ENCODE data around the gene TFAP2E.

TFAP2E gene

DNA sequence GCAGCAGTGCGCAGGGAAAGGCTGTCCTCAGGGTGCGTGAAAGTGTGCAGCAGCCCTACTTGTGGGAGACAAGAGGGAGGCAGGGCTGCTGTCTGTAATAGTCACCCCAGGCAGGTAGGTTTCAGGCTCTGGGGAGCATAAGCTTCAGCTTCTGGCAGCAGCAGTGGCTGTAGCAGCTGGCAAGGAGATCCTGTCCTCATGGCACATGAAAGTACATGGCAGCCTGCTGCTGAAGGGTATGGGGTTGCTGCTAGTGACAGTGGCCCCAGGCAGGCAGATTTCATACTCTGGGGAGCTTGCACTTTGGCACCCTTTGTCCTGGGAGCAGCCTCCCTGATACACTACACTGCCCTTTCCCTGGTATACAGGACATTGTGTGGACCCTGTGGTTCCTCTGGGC, 42.2 kb upstream of the TFAP2E start:
- ATAC-seq: no peak
- TF ChIP-seq TCF4 (CRISPR knock-in tag; IDR thresholded peaks at IDR 0.05; ENCODE audit: borderline replicate concordance) (no peak), ZC3H10 (CRISPR knock-in tag; IDR thresholded peaks at IDR 0.05) (no peak), SNAI2 (CRISPR knock-in tag; IDR thresholded peaks at IDR 0.05) (no peak), ARNTL (CRISPR knock-in tag; IDR thresholded peaks at IDR 0.05; ENCODE audit: borderline replicate concordance, low read depth) (no peak), ESRRG (CRISPR knock-in tag; IDR thresholded peaks at IDR 0.05) (no peak), ISL1 (CRISPR knock-in tag; IDR thresholded peaks at IDR 0.05) (no peak), PPARA (CRISPR knock-in tag; IDR thresholded peaks at IDR 0.05; ENCODE audit: borderline replicate concordance) (no peak), ZNF8 (CRISPR knock-in tag; IDR thresholded peaks at IDR 0.05) (no peak), ZFP3 (CRISPR knock-in tag; IDR thresholded peaks at IDR 0.05) (no peak), BACH2 (CRISPR knock-in tag; IDR thresholded peaks at IDR 0.05; ENCODE audit: borderline replicate concordance) (no peak), CSDC2 (CRISPR knock-in tag; IDR thresholded peaks at IDR 0.05) (no peak)
- TF ChIP-seq, protein P1, sequence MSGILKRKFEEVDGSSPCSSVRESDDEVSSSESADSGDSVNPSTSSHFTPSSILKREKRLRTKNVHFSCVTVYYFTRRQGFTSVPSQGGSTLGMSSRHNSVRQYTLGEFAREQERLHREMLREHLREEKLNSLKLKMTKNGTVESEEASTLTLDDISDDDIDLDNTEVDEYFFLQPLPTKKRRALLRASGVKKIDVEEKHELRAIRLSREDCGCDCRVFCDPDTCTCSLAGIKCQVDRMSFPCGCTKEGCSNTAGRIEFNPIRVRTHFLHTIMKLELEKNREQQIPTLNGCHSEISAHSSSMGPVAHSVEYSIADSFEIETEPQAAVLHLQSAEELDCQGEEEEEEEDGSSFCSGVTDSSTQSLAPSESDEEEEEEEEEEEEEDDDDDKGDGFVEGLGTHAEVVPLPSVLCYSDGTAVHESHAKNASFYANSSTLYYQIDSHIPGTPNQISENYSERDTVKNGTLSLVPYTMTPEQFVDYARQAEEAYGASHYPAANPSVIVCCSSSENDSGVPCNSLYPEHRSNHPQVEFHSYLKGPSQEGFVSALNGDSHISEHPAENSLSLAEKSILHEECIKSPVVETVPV (CRISPR knock-in tag; IDR thresholded peaks at IDR 0.05): no peak
- TF ChIP-seq, protein P2, sequence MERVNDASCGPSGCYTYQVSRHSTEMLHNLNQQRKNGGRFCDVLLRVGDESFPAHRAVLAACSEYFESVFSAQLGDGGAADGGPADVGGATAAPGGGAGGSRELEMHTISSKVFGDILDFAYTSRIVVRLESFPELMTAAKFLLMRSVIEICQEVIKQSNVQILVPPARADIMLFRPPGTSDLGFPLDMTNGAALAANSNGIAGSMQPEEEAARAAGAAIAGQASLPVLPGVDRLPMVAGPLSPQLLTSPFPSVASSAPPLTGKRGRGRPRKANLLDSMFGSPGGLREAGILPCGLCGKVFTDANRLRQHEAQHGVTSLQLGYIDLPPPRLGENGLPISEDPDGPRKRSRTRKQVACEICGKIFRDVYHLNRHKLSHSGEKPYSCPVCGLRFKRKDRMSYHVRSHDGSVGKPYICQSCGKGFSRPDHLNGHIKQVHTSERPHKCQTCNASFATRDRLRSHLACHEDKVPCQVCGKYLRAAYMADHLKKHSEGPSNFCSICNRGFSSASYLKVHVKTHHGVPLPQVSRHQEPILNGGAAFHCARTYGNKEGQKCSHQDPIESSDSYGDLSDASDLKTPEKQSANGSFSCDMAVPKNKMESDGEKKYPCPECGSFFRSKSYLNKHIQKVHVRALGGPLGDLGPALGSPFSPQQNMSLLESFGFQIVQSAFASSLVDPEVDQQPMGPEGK (CRISPR knock-in tag; IDR thresholded peaks at IDR 0.05; ENCODE audit: borderline replicate concordance): no peak

DNA sequence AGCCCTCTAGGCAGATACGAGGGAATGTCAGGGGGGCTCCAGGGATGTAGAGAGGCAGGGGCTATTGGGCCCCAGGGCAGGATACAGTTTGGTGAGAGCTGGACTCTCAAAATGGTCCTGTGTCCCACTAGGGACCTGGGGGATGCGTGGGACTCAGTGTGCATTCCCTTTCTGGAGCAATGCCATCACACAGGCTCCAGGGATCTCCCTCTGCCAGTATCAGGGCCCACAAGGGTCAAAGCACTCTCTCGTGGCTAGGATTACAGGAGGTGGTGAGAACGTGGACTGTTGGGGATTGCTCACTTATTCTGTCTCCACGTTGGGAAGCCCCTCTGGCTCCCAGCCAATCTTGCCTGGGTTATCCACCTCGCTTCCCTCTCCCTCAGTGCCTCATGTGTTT, 41.7 kb upstream of the TFAP2E start:
- TF ChIP-seq ZNF565 (CRISPR knock-in tag; conservative IDR thresholded peaks at IDR 0.05; ENCODE audit: low read depth): no peak
- no peak for TF ChIP-seq ZNF8 (CRISPR knock-in tag; IDR thresholded peaks at IDR 0.05)
- no peak for TF ChIP-seq ZNF70 (CRISPR knock-in tag; IDR thresholded peaks at IDR 0.05)
- no peak for TF ChIP-seq ARNTL (CRISPR knock-in tag; IDR thresholded peaks at IDR 0.05; ENCODE audit: borderline replicate concordance, low read depth)
- TF ChIP-seq, protein P3, sequence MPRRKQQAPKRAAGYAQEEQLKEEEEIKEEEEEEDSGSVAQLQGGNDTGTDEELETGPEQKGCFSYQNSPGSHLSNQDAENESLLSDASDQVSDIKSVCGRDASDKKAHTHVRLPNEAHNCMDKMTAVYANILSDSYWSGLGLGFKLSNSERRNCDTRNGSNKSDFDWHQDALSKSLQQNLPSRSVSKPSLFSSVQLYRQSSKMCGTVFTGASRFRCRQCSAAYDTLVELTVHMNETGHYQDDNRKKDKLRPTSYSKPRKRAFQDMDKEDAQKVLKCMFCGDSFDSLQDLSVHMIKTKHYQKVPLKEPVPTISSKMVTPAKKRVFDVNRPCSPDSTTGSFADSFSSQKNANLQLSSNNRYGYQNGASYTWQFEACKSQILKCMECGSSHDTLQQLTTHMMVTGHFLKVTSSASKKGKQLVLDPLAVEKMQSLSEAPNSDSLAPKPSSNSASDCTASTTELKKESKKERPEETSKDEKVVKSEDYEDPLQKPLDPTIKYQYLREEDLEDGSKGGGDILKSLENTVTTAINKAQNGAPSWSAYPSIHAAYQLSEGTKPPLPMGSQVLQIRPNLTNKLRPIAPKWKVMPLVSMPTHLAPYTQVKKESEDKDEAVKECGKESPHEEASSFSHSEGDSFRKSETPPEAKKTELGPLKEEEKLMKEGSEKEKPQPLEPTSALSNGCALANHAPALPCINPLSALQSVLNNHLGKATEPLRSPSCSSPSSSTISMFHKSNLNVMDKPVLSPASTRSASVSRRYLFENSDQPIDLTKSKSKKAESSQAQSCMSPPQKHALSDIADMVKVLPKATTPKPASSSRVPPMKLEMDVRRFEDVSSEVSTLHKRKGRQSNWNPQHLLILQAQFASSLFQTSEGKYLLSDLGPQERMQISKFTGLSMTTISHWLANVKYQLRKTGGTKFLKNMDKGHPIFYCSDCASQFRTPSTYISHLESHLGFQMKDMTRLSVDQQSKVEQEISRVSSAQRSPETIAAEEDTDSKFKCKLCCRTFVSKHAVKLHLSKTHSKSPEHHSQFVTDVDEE (CRISPR knock-in tag; IDR thresholded peaks at IDR 0.05): no peak
- TF ChIP-seq RARB (CRISPR knock-in tag; IDR thresholded peaks at IDR 0.05): no peak
- TF ChIP-seq TOX (CRISPR knock-in tag; IDR thresholded peaks at IDR 0.05; ENCODE audit: borderline replicate concordance): no peak
- no peak for TF ChIP-seq ESRRG (CRISPR knock-in tag; IDR thresholded peaks at IDR 0.05)
- TF ChIP-seq CREB5 (CRISPR knock-in tag; IDR thresholded peaks at IDR 0.05; ENCODE audit: low read depth): no peak
- TF ChIP-seq, protein P2 (CRISPR knock-in tag; IDR thresholded peaks at IDR 0.05; ENCODE audit: borderline replicate concordance): no peak
- TF ChIP-seq ZFP30 (CRISPR knock-in tag; IDR thresholded peaks at IDR 0.05): no peak
- no peak for TF ChIP-seq GLIS3 (CRISPR knock-in tag; IDR thresholded peaks at IDR 0.05)
- TF ChIP-seq, protein P1 (CRISPR knock-in tag; IDR thresholded peaks at IDR 0.05): no peak
- TF ChIP-seq OSR1 (CRISPR knock-in tag; IDR thresholded peaks at IDR 0.05): no peak
- no peak for TF ChIP-seq BACH2 (CRISPR knock-in tag; IDR thresholded peaks at IDR 0.05; ENCODE audit: borderline replicate concordance)
- no peak for TF ChIP-seq ZC3H10 (CRISPR knock-in tag; IDR thresholded peaks at IDR 0.05)
- no peak for TF ChIP-seq PPARA (CRISPR knock-in tag; IDR thresholded peaks at IDR 0.05; ENCODE audit: borderline replicate concordance)
- no peak for TF ChIP-seq SNAI2 (CRISPR knock-in tag; IDR thresholded peaks at IDR 0.05)
- no peak for TF ChIP-seq ISL1 (CRISPR knock-in tag; IDR thresholded peaks at IDR 0.05)
- ATAC-seq: no peak

Data from SK-N-SH treated with all-trans-retinoic acid at 6 μM for 48 hours (cell line).